H9 (cell line): ENCODE measurements around the gene SDK2. TPM values are rescaled to one million over a fixed set of nuclear protein-coding genes. Genes with fewer than 3 reads are reported as not detected.
A peak's percentile ranks its signal among the peaks of the same experiment; 100 is the strongest.
"Not testable (repeated sequence)": the region's sequence is repeated elsewhere in the genome, so short reads cannot be mapped to it uniquely, and the experiment has no call there.

Experiments
- DNase-seq: peaks from one replicate; pipeline ENCODE4 v3.0.0-alpha.2; 2017
- H2AFZ ChIP-seq: one replicate; pipeline ENCODE4 v1.6.1; 2013; ENCODE audit warnings: mild to moderate bottlenecking, low read length, control low read depth, moderate library complexity
- H2AK5ac ChIP-seq: 2 replicates; pipeline ENCODE4 v1.6.1; 2013; ENCODE audit warnings: low read length, control low read depth, mixed read lengths; ENCODE audit not compliant: insufficient read length
- H2BK120ac ChIP-seq: one replicate; pipeline ENCODE4 v1.6.1; 2013; ENCODE audit warnings: low read depth, mild to moderate bottlenecking, low read length, control low read depth, inconsistent platforms; ENCODE audit not compliant: poor library complexity, severe bottlenecking
- H2BK12ac ChIP-seq: 2 replicates; pipeline ENCODE4 v1.6.1; 2013; ENCODE audit warnings: low read length, control low read depth, mixed read lengths, low read depth; ENCODE audit not compliant: insufficient read length
- H2BK15ac ChIP-seq: 2 replicates; pipeline ENCODE4 v1.6.1; 2013; ENCODE audit warnings: low read depth, low read length, control low read depth
- H2BK20ac ChIP-seq: one replicate; pipeline ENCODE4 v1.6.1; 2013; ENCODE audit warnings: low read depth, mild to moderate bottlenecking, low read length, control low read depth, inconsistent platforms; ENCODE audit not compliant: poor library complexity, severe bottlenecking
- H2BK5ac ChIP-seq: 2 replicates; pipeline ENCODE4 v1.6.1; 2013; ENCODE audit warnings: low read length, control low read depth, mixed read lengths; ENCODE audit not compliant: insufficient read length
- H3K14ac ChIP-seq: 2 replicates; pipeline ENCODE4 v1.6.1; 2013; ENCODE audit warnings: low read length, control low read depth; ENCODE audit not compliant: insufficient read depth
- H3K18ac ChIP-seq: 2 replicates; pipeline ENCODE4 v1.6.1; 2013; ENCODE audit warnings: low read depth, mild to moderate bottlenecking, mixed read lengths, low read length, control low read depth; ENCODE audit not compliant: insufficient read length
- H3K23ac ChIP-seq: 2 replicates; pipeline ENCODE4 v1.6.1; 2013; ENCODE audit warnings: low read length, control low read depth, mixed read lengths, low read depth; ENCODE audit not compliant: insufficient read length
- H3K23me2 ChIP-seq: 2 replicates; pipeline ENCODE4 v1.6.1; 2013; ENCODE audit warnings: low read depth, mild to moderate bottlenecking, mixed read lengths, low read length, control low read depth; ENCODE audit not compliant: insufficient read length, poor library complexity, severe bottlenecking
- H3K27ac ChIP-seq: 2 replicates; pipeline ENCODE4 v1.5.1; 2013; ENCODE audit warnings: low read length, control low read depth, mixed read lengths, low read depth; ENCODE audit not compliant: insufficient read length
- H3K27me3 ChIP-seq: 2 replicates; pipeline ENCODE4 v1.6.1; 2013; ENCODE audit warnings: low read length, control low read depth, inconsistent platforms; ENCODE audit not compliant: insufficient read depth
- H3K4ac ChIP-seq: 2 replicates; pipeline ENCODE4 v1.6.1; 2013; ENCODE audit warnings: low read depth, mild to moderate bottlenecking, control low read depth, inconsistent platforms, low read length, moderate library complexity
- H3K4me1 ChIP-seq: 2 replicates; pipeline ENCODE4 v1.6.1; 2013; ENCODE audit warnings: low read length, control low read depth, inconsistent platforms; ENCODE audit not compliant: insufficient read depth
- H3K4me2 ChIP-seq: 2 replicates; pipeline ENCODE4 v1.6.1; 2013; ENCODE audit warnings: low read length, control low read depth, mixed read lengths; ENCODE audit not compliant: insufficient read length, insufficient read depth
- H3K56ac ChIP-seq: 2 replicates; pipeline ENCODE4 v1.6.1; 2013; ENCODE audit warnings: low read depth, mild to moderate bottlenecking, mixed read lengths, low read length, control low read depth; ENCODE audit not compliant: insufficient read length
- H3K79me1 ChIP-seq: 2 replicates; pipeline ENCODE4 v1.6.1; 2013; ENCODE audit warnings: low read depth, mild to moderate bottlenecking, moderate library complexity, low read length, control low read depth, inconsistent platforms; ENCODE audit not compliant: insufficient read depth, poor library complexity, severe bottlenecking
- H3K79me2 ChIP-seq: 2 replicates; pipeline ENCODE4 v1.6.1; 2013; ENCODE audit warnings: low read length, control low read depth, inconsistent platforms; ENCODE audit not compliant: insufficient read depth
- H3K9ac ChIP-seq: 2 replicates; pipeline ENCODE4 v1.6.1; 2013; ENCODE audit warnings: low read length, control low read depth, mixed read lengths; ENCODE audit not compliant: insufficient read length; ENCODE audit errors: extremely low read depth
- H3K9me3 ChIP-seq: one replicate; pipeline ENCODE4 v1.6.1; 2013; ENCODE audit warnings: low read depth, low read length, inconsistent platforms; ENCODE audit not compliant: control insufficient read depth
- H3T11ph ChIP-seq: one replicate; pipeline ENCODE4 v1.6.1; 2013; ENCODE audit warnings: mild to moderate bottlenecking, low read length, control low read depth, inconsistent platforms
- H4K20me1 ChIP-seq: one replicate; pipeline ENCODE4 v1.6.1; 2013; ENCODE audit not compliant: control insufficient read depth, insufficient read length, insufficient read depth
- H4K5ac ChIP-seq: 2 replicates; pipeline ENCODE4 v1.6.1; 2013; ENCODE audit warnings: low read depth, mild to moderate bottlenecking, mixed read lengths, low read length, control low read depth; ENCODE audit not compliant: insufficient read length
- H4K8ac ChIP-seq: replicated peaks from 2 replicates; pipeline ENCODE4 v1.6.1; 2013; ENCODE audit warnings: low read length, control low read depth, mixed read lengths, low read depth; ENCODE audit not compliant: insufficient read length
- H4K91ac ChIP-seq: 2 replicates; pipeline ENCODE4 v1.6.1; 2013; ENCODE audit warnings: low read depth, mild to moderate bottlenecking, moderate library complexity, mixed read lengths, low read length, control low read depth; ENCODE audit not compliant: insufficient read length
- H3K27ac Mint-ChIP-seq, 3 experiments: 2 replicates in 2 of 3; 3 replicates in 1 of 3; pipeline ENCODE4 v1.8.0; 2020 to 2021; ENCODE audit warnings: mixed read lengths in 3 of 3, mild to moderate bottlenecking in 1 of 3, moderate library complexity in 1 of 3
- H3K27me3 Mint-ChIP-seq: 2 replicates; pipeline ENCODE4 v1.8.0; 2021; ENCODE audit warnings: low read depth, mild to moderate bottlenecking, moderate library complexity, mixed read lengths
- H3K36me3 Mint-ChIP-seq, 3 experiments: 2 replicates in 2 of 3; 3 replicates in 1 of 3; pipeline ENCODE4 v1.8.0; 2020 to 2021; ENCODE audit warnings: low read depth in 3 of 3, mixed read lengths in 3 of 3; ENCODE audit not compliant: insufficient read depth in 1 of 3
- H3K4me1 Mint-ChIP-seq, 2 experiments: 2 replicates each; pipeline ENCODE4 v1.8.0; 2020; ENCODE audit warnings: mixed read lengths in 2 of 2
- H3K4me3 Mint-ChIP-seq, 2 experiments: 2 replicates in 1 of 2; 3 replicates in 1 of 2; pipeline ENCODE4 v1.8.0; 2020 to 2021; ENCODE audit warnings: mild to moderate bottlenecking in 2 of 2, mixed read lengths in 2 of 2, moderate library complexity in 1 of 2
- H3K9me3 Mint-ChIP-seq, 2 experiments: 2 replicates in 1 of 2; 3 replicates in 1 of 2; pipeline ENCODE4 v1.8.0; 2020; ENCODE audit warnings: mild to moderate bottlenecking in 2 of 2, mixed read lengths in 2 of 2, moderate library complexity in 1 of 2
- CTCF ChIP-seq: fragments of 200-600 bp; sonication (generic); conservative IDR thresholded peaks from 3 replicates; pipeline ENCODE4 v1.8.0; 2021; ENCODE audit warnings: antibody characterized with exemption, mild to moderate bottlenecking
- WGBS: extraction: QIAGEN DNeasy Blood & Tissue Kit; methylation state at CpG from one replicate; pipeline ENCODE4 v1.1.7; 2013; ENCODE audit warnings: missing lambda C conversion rate, low lambda C conversion rate, mixed read lengths; ENCODE audit not compliant: insufficient read length; ENCODE audit errors: extremely low coverage; 5-methylcytosine and 5-hydroxymethylcytosine counted together
- total RNA-seq: library from RNA; stranded (reverse); gene quantifications from 2 replicates; pipeline ENCODE4 v1.2.1, GENCODE V29; 2021

The SDK2 gene
- total RNA-seq, 1 experiment from 2014 or later: 9.1 TPM

DNA sequence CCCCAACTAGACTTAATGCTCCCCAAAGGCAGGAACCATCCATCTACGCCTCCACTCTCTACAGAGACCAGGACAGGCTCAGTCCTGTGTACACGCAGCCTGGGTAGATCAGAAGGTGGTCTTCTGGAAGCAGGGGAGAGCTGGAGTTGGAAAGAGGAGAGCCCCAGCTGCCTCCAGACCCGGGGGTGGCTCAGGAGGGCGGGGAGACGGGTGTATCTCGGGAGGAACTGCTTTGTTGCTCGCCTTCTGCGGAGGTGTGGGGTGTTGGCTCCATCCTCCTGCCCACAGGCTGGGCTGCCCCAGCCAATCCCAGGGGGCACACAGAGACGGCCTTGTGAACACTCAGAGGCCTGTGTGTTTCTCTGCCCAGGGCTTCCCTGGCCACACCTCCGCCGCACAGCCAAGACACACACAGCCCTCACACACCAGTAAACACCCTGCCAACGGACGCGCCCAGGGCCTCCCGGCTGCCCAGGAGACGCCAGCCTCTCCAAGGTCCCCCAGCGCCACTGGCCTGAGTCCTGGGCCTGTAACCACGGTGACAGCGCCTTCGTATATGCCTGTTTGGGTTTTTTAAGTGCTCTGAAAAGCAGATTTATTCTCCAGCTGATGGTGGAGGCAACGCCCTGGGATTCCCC, 189.1 kb downstream of the SDK2 start:
- TF ChIP-seq CTCF: no peak
- Histone ChIP-seq H3K4ac (no peak overlapping the region), H3K27ac (no peak overlapping the region)

GRCh38 chr17:73453494-73453893, 190.8 kb downstream of the SDK2 start:
- not testable (repeated sequence) for H3T11ph ChIP-seq, H3K56ac ChIP-seq, H2AK5ac ChIP-seq, H4K91ac ChIP-seq, H2AFZ ChIP-seq, H3K4me2 ChIP-seq, H3K9me3 ChIP-seq, H3K23ac ChIP-seq, H4K20me1 ChIP-seq, H2BK5ac ChIP-seq, H3K27ac ChIP-seq, H3K79me2 ChIP-seq, H3K4ac ChIP-seq, H3K9ac ChIP-seq, H3K14ac ChIP-seq, H4K5ac ChIP-seq, H4K8ac ChIP-seq, H3K4me3 Mint-ChIP-seq, H3K23me2 ChIP-seq, H3K27me3 Mint-ChIP-seq, H2BK12ac ChIP-seq, H3K79me1 ChIP-seq, H2BK120ac ChIP-seq, H3K4me1 Mint-ChIP-seq, H2BK15ac ChIP-seq, H3K27me3 ChIP-seq, DNase-seq, H3K27ac Mint-ChIP-seq, H3K4me1 ChIP-seq, H3K18ac ChIP-seq, H2BK20ac ChIP-seq
- peaks cover 7 to 11% of the 10 kb centered on the region in 2 experiments for H3K9me3 Mint-ChIP-seq
- WGBS: no CpG with 5 or more reads among the region's 2 CpGs
- peaks cover 3 to 19% (median 6%) of the 10 kb centered on the region in 3 experiments for H3K36me3 Mint-ChIP-seq

More for the DNA sequence above, 189.1 kb downstream of the SDK2 start:
- Histone ChIP-seq H3K4me2 (no peak overlapping the region), H4K91ac (no peak overlapping the region), H2BK120ac (no peak overlapping the region), H2AK5ac (no peak overlapping the region), H2BK5ac (no peak overlapping the region), H3K79me2 (no peaks in the 10 kb centered on the region), H3K23me2 (no peaks in the 10 kb centered on the region), H3K27me3 (no peaks in the 10 kb centered on the region), H3K4me1 (no peaks in the 10 kb centered on the region), H3K18ac (no peak overlapping the region), H3K23ac (no peak overlapping the region), H4K20me1 (no peaks in the 10 kb centered on the region), H2AFZ (no peak overlapping the region), H3K14ac (no peak overlapping the region; the same call in 1 of the 2 replicates), H4K8ac (no peak overlapping the region), H2BK15ac (no peak overlapping the region), H3K56ac (no peak overlapping the region), H4K5ac (peak overlapping the region; percentile 39), H2BK20ac (no peak overlapping the region), H3K79me1 (no peaks in the 10 kb centered on the region), H2BK12ac (no peak overlapping the region), H3K9me3 (no peaks in the 10 kb centered on the region), H3T11ph (no peak overlapping the region), H3K9ac (no peak overlapping the region)
- Mint-ChIP-seq H3K27me3 (peaks cover 3% of the 10 kb centered on the region; the same call in 1 of the 2 replicates), H3K4me3 (no peak overlapping the region; a peak in 1 of 5 replicates), H3K4me1 (peaks cover 0 to 6% of the 10 kb centered on the region in 2 experiments; a peak in 2 of 4 replicates), H3K36me3 (peaks cover 3 to 19% (median 6%) of the 10 kb centered on the region in 3 experiments), H3K27ac (no peak overlapping the region), H3K9me3 (peaks cover 7 to 11% of the 10 kb centered on the region in 2 experiments)
- DNase-seq: no peak
- no CpG with 5 or more reads among the region's 21 CpGs for WGBS
